Stimulated activated CD4-positive, alpha-beta T cell treated with anti-CD3 and anti-CD28 coated beads, Interleukin-4, amount 100 ng/mL, for 48 hours (primary cell): Measurements from ENCODE around the gene SYTL3.
"Not testable (repeated sequence)": the region's sequence is repeated elsewhere in the genome, so short reads cannot be mapped to it uniquely, and the experiment has no call there.

ENCODE experiments used
- DNase-seq, 2 donors: peaks; one replicate each; pipeline ENCODE4 v3.0.0-alpha.2; 2020; ENCODE audit warnings: low read depth in 2 of 2

Gene SYTL3

DNA sequence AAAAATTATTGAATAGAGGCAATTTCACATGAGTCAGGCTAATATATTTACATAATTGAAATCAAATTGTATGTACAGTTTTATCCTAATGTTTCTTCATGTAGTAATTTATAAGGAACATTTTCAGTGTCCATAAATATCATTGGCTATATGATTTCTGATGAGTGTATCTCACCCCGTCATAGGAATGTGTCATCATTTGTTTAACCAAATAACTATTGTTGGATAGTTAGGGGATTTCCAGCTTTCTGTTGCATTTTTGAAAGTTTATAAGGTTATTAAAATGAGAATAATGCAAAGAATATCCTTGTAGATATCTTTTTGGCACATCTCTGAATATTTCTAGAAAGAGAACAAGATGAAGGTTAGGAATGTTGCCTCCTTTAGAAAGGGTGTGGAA, 39.0 kb downstream of the SYTL3 start:
- no peak for DNase-seq

DNA sequence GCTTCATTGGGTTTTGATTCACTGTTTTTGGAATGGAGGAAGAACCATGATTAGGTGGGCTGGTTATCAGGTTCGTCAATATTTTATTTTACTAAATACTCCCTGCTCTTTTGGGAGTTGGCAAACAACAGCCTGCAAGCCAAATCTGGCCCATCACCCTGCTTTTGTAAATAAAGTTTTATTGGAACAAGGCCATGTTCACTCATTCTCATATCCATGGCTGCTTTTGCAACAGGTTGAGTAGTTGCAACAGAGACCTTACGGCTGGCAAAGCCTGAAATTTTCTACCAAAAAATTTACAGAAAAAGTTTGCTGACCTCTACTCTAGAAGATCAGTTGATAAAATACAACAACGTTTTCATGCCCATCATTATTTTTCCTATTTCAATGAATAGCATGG, 45.1 kb downstream of the SYTL3 start:
- DNase-seq = no peak

DNA sequence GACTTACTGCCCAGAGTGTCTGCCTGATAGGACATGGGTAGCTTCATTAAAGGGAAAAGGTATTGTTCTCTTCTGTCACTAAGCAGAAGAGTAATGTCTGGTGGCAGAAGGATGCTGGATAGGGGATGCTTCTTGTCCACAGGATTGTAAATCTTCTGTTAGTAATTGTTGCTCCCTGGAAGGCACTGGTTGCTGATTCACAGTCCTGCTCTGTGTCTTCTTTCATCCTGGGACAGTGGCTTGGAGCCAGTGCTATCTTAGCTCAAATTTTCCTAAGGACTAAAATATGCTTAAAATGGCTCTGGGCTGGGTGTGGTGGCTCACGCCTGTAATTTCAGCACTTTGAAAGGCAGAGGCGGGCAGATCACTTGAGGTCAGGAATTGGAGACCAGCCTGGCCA, 48.0 kb downstream of the SYTL3 start:
- no peak for DNase-seq

DNA sequence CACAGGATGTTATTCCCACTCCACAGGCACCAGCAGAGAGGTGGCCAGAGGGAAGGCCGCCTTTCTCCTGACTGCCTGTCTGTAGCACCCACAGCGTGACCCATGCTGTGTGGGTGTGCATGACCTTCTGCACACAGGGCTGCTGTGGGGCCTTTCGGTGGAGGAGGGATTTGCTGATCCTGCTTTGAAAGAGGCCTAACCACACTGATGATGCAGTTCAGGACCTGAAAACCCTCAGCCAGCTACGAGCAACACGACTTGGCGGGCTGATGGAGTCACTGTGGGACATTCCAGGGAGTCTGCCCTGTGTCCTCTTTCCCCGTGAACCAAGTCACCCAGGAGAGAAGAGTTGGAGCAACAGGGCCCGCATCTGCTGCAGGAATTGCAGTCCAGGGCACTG, 49.1 kb downstream of the SYTL3 start:
- peak in 1 of 2 donors; percentile 21 for DNase-seq

DNA sequence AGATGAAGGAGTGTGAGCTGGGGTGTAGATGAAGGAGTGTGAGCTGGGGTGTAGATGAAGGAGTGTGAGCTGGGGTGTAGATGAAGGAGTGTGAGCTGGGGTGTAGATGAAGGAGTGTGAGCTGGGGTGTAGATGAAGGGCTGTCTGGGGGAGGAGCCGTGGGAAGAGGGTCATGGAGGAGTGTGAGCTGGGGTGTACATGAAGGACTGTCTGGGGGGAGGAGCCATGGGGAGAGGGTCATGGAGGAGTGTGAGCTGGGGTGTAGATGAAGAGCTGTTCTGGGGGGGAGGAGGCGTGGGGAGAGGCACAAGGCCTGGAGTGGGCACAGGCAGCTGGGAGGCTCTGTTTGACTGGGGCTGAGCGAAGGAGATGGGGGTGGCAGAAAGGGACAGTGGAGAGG, 51.4 kb downstream of the SYTL3 start:
- not testable (repeated sequence) for DNase-seq

DNA sequence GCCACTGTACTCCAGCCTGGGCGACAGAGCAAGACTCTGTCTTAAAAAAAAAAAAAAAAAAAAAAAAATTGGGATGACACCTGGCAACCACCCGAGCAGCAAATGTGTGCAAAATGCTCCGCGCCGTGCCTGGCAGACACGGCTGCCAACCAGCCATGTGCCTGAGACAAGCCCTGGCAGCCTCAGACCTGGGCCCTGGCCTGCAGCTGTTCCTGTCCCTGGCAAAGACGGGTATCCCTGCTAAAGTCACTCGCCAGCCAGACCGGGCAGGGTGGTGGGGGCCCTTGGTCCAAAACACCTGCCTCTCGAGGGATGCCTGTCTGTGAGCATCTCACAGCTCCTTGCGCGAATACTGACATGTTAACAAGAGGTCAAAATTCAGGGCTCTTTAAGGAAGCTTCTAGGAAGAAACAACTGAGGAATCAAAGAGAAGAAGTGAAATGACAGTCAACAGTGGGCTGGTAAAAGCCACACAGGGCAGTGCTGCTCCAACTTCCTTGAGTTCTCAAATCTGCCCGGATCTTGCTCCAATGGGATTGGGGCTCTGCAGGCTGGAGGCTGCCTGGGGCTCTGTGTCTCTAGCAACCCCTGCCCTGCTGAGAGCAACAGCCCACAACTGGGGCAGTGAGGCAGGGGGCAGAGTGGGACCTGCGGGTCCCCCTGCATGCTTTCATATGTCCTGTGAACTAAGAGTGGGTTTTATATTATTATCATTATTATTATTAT, 53.4 kb downstream of the SYTL3 start:
- no peak for DNase-seq

DNA sequence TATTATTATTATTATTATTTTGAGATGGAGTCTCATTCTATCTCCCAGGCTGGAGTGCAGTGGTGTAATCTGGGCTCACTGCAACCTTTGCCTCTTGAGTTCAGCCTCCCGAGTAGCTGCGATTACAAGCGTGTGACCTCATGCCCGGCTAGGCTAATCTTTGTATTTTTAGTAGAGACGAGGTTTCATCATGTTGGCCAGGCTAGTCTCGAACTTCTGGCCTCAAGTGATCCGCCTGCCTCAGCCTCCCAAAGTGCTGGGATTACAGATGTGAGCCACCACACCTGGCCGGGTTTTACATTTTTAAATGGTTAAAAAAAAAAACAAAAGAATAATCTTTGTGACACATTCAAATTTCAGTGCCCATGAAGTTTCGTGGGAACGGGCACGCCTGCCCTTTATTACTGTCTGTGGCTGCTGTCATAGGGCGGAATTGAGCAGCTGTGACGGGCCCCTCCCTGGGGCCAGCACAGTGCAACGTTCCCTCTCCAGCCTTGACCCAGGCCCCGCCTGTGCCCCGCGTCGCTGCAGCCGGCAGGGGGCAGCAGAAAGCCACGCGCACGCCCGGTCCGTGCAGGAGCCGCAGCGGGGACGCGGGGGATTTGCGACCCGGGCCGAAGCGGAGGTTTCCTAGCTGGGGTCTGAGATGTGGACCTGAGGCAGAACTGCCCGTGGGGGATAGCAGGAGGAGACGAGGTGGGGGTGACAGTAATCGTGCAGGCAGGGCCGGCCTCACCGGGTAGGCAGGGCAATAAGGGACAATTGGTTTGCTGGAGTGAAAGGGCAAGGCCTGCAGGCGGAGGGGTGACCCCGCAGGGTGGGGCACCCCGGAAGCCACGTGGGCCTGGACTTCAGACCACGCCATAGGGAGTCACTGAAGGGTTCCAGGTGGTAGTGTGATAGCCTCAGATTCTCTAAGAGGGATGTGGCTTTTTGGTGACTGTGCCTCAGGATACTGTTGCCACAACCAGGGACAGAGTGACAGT, 54.3 kb downstream of the SYTL3 start:
- DNase-seq = peak; percentile 59 to 68

DNA sequence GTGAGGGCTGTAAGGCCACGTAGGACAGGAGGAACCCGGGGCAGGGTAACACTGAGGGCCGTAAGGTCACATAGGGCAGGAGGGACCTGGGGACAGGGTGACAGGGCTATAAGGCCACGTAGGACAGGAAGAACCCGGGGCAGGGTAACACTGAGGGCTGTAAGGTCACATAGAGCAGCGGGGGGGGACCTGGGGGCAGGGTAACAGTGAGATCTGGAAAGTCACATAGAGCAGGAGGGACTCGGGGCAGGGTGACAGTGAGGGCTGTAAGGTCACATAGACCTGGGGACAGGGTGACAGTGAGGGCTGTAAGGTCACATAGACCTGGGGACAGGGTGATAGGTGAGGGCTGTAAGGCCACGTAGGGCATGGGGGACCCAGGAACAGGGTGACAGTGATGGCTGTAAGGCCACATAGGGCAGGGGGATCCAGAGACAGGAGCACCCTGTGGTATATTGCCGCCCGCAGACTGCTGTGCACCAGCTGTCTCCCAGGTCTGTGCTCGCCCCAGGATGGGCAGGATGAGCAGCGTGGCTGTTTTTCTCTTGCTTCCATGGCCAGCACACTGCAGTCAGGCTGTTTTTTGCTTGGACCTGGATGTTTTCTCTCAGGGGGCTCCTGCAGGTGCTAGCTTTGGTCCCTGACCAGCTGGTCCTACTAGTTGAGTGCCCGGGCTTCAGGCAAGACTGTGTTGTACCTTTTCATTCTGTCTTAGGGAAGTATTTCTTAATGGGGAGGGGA, 55.7 kb downstream of the SYTL3 start:
- no peak for DNase-seq

DNA sequence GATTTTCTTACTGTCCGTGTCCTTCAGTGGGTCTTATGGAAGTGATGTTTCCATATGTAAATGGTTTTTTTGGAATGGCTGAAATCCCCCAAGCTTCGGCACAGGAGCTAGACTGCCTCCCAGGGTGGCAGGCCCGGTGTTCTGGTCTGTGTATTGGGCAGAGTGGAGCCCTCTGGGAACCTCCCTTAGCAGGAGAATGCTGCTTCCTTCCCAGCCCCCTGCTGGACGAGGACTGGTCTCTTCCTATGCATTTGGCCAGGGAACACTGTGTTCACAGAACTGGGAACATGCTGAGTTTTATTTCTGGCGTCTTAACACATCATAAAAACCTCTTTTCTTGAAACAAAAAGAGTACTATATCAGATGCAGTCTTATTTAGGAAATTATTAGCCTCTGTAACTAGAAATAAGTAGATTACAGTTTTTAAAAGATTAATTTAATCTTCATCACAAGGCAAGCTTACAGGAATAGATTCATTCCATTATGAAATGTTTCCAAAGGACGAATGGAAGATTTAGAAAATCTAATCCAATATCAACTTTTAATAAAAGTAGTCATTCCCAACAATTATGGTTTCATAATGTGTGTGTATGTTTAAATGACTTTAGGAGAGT, 56.6 kb downstream of the SYTL3 start:
- no peak for DNase-seq

DNA sequence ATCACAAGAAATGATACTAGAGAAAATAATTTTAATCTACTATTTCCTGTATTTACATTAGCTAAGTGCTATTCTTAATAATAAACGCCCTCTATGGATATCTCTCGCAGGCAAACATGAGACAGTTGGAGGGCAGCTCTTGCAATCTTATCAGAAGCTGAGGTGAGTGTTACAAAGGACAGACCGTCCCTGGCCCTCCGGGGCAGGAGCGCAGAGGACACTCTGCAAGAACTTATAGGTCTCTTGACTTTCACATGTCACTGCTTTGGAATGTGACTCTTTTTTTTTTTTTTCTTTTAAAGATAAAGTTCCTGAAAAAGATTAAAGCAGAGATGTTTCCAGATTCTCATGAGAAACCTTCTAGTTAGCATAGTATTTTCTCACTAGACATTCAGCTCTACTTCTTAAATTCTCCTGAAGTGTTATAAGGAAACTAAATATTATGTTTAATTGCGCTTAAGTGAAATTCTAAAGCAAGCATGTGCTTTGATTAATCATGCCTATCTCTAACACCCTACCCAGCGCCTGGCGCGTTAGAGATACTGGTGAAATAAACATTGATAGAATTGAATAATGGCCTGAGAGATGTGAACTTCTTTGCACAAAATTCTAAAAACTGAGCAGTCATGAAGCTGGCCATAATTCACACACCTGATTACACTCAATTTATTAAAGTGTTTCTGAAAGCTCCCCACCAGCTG, 57.4 kb downstream of the SYTL3 start:
- no peak for DNase-seq

DNA sequence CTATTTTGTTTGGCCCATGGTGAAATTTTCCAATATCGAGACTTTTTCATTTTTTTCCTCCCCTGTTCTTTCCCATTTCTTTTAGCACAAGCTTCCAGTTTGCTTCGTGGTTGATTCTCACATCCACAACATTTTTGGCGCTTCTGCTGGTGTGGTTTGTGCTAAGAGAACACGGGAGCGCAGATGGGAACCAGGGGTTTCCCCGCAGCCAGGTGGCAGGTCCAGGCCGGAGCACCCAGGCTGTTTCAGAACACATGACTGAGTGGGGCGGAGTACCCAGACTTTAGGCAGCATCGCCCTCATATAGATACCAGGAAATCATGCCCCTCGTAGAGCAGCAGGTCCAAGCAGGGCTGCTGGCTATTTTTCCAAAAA, 58.0 kb downstream of the SYTL3 start:
- DNase-seq = no peak

DNA sequence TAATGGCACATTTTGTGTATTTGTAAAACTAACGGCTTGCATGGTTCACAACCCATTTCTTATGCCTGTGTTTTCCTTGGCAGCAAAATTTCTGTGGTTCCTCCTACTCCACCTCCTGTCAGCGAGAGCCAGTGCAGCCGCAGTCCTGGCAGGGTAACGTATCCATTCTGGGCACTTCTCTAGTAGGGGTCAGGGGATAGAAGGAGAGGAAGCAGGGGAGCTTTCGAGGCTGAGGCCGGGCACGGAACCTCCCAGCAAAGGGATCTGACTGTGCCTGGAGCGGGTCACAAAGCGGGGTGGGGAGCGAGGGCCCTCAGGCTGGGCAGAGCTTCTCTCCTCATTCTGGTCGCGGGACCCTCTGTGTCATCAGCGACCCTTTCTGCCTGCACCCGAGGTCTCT, 58.4 kb downstream of the SYTL3 start:
- no peak for DNase-seq

DNA sequence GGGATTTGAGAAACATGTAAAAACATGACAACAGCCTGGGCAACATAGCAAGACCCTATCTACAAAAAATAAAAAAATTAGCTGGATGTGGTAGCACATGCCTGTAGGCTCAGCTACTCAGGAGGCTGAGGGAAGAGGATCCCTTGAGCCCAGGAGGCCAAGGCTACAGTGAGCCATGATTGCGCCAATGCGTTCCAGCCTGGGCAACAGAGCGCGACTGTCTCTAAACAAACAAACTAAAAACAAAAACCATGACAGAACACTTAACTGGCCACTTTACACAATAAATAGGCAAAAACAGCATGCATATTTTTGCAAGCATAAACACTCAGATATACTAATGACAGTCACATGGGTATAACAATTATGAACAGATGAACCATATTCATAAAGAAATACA, 60.0 kb downstream of the SYTL3 start:
- no peak for DNase-seq

DNA sequence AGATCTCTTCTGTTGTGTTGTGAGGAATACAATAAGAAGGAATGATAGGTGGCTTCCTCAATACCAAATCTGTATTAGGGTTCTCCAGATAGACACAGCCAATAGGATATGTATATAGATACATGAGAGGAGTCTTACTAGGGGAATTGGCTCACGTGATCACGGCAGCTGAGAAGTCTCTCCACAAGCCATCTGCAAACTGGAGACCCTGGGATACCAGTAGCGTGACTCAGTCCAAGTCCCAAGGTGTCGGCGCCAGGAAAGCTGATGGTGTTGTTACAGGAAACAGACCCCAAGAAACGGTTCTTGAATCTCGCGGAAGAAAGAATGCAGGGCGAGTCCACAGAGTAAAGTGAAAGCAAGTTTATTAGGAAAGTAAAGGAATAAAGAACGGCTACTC, 61.4 kb downstream of the SYTL3 start:
- DNase-seq = no peak

DNA sequence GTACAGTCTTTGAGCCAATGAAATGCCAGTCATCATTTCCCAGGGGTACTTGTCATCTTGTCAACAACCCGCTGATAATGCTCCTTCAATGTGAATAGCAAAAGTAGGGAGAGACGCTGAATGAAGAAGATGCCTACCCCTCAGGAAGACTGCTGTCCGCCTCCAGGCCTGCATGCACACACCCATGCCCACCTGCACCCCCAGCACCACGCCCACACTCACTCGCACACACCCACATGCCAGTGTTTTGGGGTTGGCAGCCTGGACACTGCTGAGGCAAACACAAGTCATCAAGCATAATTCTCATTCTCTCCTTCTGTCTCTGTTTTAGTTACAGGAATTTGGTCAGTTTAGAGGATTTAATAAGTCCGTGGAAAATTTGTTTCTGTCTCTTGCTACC, 63.6 kb downstream of the SYTL3 start:
- no peak for DNase-seq

DNA sequence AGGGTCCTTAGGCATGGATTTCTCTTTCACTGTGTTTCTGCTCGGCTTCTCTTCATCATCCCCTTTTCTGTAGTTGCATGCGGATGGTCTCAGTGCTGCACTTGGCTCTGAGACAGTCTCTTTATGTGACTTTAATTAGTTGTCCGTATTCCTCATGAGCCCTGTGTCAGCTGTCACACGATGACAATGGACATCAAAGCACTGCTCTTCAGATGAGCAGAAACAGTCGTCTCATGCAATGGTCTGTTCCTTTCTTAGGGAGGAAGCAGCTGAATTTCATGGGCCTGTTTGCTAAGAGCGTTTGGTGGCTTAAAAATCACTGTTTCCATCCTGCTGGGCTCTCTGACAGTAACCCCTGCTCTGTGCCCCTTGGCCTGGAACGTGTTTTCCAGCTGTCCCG, 64.9 kb downstream of the SYTL3 start:
- DNase-seq = no peak

DNA sequence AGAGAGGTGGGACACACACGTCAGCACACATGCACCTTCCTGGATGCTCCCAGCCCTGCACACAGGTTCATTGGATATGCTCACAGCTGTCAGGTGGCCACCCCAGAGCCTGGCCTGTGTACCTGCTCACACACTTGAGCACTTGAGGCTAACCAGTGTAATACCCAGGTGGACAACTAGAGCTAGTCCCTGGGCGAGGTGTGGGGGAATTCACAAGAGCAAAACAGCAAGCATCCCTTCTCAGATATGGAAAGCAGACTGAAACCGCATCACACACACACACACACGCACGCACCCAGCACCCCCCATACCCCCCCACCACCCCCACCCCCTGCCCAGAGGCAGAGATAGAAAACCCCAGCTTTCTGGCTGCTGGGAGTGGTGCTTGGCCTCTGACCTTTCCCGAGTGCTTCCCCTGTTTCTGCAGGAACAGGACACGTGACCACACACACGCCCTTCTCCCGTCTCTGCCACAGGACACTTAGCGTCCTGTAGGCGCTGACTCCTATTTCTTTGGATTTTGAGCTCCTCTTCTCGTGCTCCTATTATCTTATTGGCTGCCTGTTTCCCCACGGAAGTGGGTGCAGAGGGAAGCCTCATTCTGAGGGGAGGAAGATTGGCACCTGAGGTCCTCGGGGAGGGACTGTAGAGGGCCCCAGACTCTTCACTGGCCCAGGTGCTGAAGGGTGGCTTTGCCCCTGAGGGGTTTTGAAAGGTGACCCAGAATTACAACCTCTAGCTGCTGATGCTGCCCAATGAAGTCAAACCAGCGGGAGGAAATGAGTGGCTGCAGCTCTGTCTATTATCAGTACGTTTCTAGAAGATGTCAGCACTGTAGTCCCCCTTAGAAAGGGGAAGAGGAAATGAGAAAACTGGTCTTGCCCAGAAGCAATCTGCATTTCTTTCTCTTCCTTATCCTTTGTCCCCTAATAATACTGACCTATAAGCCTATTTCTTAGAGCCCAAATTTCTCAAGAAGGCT, 65.8 kb downstream of the SYTL3 start:
- no peak for DNase-seq

DNA sequence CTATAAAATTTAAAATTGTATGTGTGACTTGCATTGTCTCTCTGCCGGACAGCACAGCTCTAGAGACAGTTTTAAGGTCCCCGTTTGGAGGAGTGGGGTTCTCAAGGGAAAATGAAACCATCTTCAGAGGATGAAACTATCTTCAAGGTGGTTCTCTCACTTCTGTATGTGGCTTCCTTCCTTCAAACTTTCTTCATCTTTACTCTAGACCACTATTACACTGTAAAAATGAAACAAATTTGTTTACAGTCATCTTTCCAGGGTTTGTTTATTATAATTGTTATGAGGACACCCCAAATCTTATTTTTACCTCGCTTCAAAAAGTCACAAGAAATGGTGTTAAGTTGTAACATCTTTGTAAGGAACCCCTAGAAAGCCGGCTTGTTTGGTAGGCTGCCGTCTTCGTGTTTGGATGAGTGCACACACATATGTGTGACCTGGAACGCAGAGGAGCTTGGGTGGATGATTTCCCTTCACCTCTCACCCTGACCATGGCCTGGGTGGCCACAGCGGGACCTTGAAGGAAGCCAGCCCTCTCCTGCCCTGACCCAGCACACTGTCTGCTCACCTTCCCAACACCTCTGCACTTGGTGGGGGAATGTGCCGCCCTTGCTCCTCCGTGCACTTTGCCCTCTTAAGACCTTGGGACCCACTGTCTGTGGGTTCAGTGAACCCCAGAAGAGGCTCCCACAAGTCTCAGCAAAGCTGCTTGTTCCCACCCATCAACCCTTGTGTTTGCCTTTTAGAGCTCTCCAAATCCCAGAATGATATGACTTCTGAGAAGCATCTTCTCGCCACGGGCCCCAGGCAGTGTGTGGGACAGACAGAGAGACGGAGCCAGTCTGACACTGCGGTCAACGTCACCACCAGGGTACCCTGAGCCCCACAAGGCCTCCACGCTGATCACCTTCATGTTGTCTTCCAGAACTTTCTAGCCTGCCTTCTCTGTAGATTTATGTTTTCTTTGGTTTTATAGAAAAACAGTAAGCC, 67.8 kb downstream of the SYTL3 start:
- DNase-seq = no peak
